Stimulated activated CD8-positive, alpha-beta memory T cell treated with anti-CD3 and anti-CD28 coated beads, Interleukin-7, amount 100 ng/mL, for 48 hours (primary cell): ENCODE results near the gene VASH1.

Source experiments
- DNase-seq, 2 donors: peaks; one replicate each; pipeline ENCODE4 v3.0.0-alpha.2; 2020; ENCODE audit warnings: low read depth in 1 of 2; ENCODE audit errors: extremely low read depth in 1 of 2

VASH1 gene

GRCh38 chr14:76742185-76742584 is 19.1 kb upstream of the VASH1 start:
- DNase-seq = no peak

GRCh38 chr14:76742966-76743365 is 18.3 kb upstream of the VASH1 start:
- DNase-seq = no peak

DNA sequence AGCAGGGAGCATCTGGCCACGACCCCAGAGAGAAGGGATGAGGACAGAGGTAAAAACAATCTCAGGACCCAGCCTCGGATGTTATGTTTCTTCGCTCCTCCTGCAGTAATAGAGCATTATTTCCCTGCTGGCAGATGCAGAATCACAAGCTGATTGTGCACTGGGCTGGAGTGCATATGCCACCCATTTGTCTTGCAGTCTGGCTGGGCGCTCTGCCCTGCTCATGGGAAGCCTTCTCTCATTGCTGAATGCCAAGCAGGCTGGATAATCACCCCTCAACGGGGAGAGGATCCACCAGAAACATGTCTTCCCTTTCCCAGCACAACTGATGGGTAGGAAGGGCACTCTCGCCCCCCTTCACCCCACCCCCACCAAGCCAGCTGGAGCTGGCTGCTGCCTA is 8.5 kb upstream of the VASH1 start:
- DNase-seq = no peak

- no peak for DNase-seq
These were observed 7.6 kb upstream of the VASH1 start for GRCh38 chr14:76753541-76754198.

DNA sequence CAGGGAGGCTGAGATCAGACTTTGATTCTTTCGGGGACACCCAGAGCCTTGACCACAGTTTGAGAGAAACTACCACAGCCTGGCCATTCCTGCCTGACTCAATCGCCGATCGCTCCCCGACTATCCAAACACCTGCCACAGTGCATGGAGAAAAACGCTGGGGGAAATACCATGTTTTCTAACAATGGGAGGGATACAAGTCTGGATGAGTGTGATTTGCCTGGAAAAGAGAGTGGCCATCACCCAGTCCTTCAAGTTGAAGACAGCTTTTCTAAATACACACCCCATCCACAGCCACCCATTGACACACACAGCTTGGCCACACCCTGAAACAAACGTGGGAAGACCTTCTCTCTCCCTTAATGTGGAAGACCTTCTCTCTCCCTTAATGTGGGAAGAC is 6.7 kb upstream of the VASH1 start:
- DNase-seq = no peak

- DNase-seq = no peak
These were observed 5.5 kb upstream of the VASH1 start for GRCh38 chr14:76755610-76756370.

DNA sequence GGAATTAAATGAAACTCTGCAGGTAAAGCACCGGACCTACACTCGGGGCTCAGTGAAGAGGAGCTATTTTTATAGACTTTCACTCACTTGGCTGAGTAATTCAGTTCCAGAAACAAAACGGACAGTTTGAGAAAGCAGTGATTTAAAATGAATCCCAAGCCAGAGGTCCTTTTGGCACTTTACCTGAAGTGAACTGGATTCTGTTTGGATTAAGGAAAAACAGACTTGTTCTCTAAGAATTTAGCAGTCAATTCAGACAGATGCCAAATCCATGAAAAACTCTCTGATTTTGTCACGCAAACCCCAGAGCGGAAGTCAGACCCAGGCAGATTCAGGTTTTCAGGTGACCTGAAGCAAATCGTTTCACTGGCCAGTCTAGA is 4.9 kb upstream of the VASH1 start:
- no peak for DNase-seq

- DNase-seq = no peak
These were observed 1.7 kb upstream of the VASH1 start for GRCh38 chr14:76759589-76759988.

DNA sequence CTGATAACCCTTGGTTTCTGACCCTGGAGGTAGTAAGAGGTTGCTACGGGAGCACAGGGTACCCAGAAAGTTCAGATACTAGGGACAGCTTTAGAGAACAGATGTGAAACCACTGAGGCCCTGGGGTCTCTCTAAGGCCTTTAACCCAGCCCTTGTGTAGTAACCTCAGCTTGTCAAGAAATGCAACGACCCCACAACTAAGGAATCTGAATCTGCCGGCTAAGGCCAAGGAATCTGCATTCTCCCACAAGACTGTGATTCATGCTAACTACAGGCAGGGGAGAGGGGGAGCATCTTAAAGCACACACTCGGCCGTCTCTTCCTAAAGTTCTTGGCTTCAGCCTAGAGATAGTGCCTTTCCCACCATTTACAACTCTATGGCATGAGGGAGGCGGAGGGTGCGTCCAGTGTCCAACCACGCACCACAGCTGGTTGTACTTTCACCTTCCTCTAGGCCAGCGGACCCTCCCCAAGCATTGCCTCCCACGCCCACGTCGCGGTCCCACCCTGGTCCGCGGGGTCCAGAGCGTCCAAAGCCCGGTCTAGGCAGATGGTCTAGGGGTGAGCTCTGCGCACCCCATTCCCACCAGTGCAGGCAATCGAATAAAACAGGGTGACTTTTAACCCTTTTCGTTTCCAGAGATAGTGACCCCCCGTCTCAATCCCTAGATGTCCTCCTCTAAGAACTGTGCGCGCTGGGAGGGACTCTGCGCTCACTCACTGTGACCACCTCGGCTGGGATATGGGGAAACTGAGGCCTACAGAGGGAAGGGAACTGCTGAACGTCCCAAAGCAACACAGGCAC is 735 bp upstream of the VASH1 start:
- DNase-seq = no peak

- DNase-seq = no peak
These were observed 717 bp downstream of the VASH1 start for GRCh38 chr14:76761960-76762410.

DNA sequence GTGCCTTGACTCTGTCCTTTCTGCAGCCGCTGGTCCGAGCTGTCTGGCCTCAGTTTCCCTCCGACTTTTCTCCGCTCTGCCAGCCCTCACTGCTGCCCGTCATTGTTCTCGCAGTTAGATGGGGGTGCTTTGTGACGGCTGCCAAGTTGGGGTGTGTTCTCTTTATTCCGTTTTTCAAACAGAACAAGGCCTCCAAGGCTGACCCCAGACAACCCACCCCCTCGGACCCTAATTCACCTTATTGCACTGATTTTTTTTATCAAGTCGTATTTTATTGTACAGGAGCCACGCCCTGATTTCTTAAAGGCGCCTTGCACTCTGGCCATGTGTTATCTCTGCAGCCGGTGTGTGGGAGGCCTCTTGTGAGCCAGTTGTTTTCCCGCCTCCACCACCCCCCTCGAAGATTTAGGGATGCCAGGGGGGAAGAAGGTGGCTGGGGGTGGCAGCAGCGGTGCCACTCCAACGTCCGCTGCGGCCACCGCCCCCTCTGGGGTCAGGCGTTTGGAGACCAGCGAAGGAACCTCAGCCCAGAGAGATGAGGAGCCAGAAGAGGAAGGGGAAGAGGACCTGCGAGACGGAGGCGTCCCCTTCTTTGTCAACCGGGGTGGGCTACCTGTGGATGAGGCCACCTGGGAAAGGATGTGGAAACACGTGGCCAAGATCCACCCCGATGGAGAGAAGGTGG is 1.3 kb downstream of the VASH1 start:
- no peak for DNase-seq

GRCh38 chr14:76763096-76764041 is 2.1 kb downstream of the VASH1 start:
- no peak for DNase-seq

GRCh38 chr14:76765461-76765931 is 4.2 kb downstream of the VASH1 start:
- no peak for DNase-seq

- peak; percentile 39 to 42 for DNase-seq
These were observed 6.7 kb downstream of the VASH1 start for GRCh38 chr14:76767681-76768656.

- DNase-seq = no peak
These were observed 7.6 kb downstream of the VASH1 start for GRCh38 chr14:76768671-76769500.

- no peak for DNase-seq
These were observed 8.5 kb downstream of the VASH1 start for GRCh38 chr14:76769636-76770292.
